ENCODE measurements around the gene KRT79.

GRCh38 chr12:52790427-52791270 lies 43.5 kb downstream of the KRT79 start:
- no peak for TF ChIP-seq POLR2AphosphoS5 (IDR thresholded peaks at IDR 0.05)
- no peak for TF ChIP-seq CTCF (IDR thresholded peaks at IDR 0.05)
- no peak for TF ChIP-seq EP300 (IDR thresholded peaks at IDR 0.05; ENCODE audit: low read depth)
